ENCODE data around the gene TRNP1.

DNA sequence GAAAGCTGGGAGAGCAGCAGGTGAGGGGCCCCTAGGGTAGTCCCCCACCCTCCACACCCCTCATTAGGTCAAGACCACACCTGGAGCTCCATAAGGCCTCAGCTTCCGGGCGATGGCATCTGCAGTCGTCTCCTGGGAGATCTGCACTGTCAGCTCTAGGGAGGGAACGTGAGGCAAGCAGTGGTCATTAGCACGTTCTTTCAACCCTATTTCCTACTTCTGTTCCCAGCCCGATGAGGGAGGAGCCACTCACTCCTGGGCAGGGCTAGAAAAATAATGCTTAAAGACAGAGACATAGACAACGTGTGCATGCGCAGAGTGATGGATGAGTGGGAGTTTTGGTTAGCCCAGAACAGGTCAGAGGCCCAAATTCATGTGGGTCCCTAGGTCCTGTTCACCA, 42.9 kb upstream of the TRNP1 start:
- no peak for TF ChIP-seq POLR2A (IDR thresholded peaks at IDR 0.05; ENCODE audit: extremely low read depth, insufficient read length)
- TF ChIP-seq, protein P1, sequence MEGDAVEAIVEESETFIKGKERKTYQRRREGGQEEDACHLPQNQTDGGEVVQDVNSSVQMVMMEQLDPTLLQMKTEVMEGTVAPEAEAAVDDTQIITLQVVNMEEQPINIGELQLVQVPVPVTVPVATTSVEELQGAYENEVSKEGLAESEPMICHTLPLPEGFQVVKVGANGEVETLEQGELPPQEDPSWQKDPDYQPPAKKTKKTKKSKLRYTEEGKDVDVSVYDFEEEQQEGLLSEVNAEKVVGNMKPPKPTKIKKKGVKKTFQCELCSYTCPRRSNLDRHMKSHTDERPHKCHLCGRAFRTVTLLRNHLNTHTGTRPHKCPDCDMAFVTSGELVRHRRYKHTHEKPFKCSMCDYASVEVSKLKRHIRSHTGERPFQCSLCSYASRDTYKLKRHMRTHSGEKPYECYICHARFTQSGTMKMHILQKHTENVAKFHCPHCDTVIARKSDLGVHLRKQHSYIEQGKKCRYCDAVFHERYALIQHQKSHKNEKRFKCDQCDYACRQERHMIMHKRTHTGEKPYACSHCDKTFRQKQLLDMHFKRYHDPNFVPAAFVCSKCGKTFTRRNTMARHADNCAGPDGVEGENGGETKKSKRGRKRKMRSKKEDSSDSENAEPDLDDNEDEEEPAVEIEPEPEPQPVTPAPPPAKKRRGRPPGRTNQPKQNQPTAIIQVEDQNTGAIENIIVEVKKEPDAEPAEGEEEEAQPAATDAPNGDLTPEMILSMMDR (IDR thresholded peaks at IDR 0.05; ENCODE audit: low read depth, low read length): no peak
- TF ChIP-seq, protein P2, sequence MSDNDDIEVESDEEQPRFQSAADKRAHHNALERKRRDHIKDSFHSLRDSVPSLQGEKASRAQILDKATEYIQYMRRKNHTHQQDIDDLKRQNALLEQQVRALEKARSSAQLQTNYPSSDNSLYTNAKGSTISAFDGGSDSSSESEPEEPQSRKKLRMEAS (IDR thresholded peaks at IDR 0.05; ENCODE audit: low read depth, low read length): no peak

Data from NB4 (cell line).